ENCODE measurements around the gene TBC1D4.

The TBC1D4 gene

GRCh38 chr13:75454497-75454896 is 27.5 kb downstream of the TBC1D4 start:
- no peak overlapping the region for H3K4me3 ChIP-seq (ENCODE audit: low read length)

GRCh38 chr13:75452564-75452963 is 29.4 kb downstream of the TBC1D4 start:
- no peak overlapping the region for H3K4me3 ChIP-seq (ENCODE audit: low read length)
- DNase-seq (ENCODE audit: low read depth): peak; percentile 76
- TF ChIP-seq CTCF (IDR thresholded peaks at IDR 0.05; ENCODE audit: insufficient read depth, low read depth, low read length, missing control alignments): no peak

More at GRCh38 chr13:75454497-75454896, 27.5 kb downstream of the TBC1D4 start:
- DNase-seq (ENCODE audit: low read depth): peak; percentile 83
- TF ChIP-seq CTCF (IDR thresholded peaks at IDR 0.05; ENCODE audit: insufficient read depth, low read depth, low read length, missing control alignments): no peak

DNA sequence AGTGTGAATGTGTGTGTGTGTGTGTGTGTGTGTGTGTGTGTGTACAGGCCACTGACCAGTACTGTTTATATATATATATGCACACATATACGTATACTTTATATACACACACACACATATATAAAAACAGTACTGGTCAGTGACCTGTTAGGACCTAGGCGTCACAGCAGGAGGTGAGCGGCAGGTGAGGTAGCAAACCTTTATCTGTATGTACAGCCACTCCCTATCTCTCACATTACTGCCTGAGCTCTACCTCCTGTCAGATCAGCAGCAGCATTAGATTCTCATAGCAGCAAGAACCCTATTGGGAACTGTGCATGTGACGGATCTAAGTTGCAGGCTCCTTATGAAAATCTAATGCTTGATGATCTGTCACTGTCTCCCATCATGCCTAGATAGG is 34.5 kb downstream of the TBC1D4 start:
- H3K4me3 ChIP-seq (ENCODE audit: low read length): no peak overlapping the region
- DNase-seq (ENCODE audit: low read depth): no peak
- TF ChIP-seq CTCF (IDR thresholded peaks at IDR 0.05; ENCODE audit: insufficient read depth, low read depth, low read length, missing control alignments): no peak

- H3K4me3 ChIP-seq (ENCODE audit: low read length): no peak overlapping the region
- TF ChIP-seq CTCF (IDR thresholded peaks at IDR 0.05; ENCODE audit: insufficient read depth, low read depth, low read length, missing control alignments): no peak
- no peak for DNase-seq (ENCODE audit: low read depth)
These were observed 35.1 kb downstream of the TBC1D4 start for GRCh38 chr13:75446874-75447273.

DNA sequence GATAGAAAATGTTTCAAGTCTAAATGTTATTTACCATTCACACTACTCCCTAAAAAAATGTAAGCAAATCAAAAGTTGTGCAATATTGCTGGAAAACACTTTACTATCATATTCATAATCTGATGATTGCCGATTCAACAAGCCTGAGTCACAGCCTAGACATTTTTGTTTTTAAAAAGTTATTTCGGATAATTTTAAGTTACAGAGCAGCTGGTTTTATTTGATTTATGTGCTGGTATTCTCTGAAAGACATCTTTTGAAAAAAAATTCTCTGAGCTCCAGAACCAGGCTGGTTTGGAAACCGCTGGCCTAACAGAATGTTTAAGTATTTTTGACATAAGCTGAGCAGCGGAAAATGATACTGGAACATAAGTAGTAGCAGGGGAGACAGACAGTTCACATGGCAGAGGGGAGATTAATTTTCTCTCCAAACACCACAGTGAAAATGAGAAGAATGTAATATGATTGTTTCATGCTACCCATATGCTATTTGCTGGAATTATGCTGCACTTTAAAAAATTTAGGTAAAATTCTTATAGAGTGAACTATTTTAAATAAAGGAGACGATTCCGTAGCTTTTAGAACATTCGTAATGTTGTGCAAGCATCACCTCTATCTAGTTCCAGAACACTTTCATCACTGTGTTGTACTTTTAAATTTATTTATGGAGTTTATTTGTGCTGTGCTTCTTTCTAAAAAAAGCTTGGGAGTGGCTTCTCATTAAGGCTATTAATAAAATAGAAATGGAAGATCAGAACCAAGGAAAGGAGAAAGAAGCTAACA is 36.1 kb downstream of the TBC1D4 start:
- peak; percentile 33 for DNase-seq (ENCODE audit: low read depth)
- TF ChIP-seq CTCF (IDR thresholded peaks at IDR 0.05; ENCODE audit: insufficient read depth, low read depth, low read length, missing control alignments): no peak
- no peak overlapping the region for H3K4me3 ChIP-seq (ENCODE audit: low read length)

DNA sequence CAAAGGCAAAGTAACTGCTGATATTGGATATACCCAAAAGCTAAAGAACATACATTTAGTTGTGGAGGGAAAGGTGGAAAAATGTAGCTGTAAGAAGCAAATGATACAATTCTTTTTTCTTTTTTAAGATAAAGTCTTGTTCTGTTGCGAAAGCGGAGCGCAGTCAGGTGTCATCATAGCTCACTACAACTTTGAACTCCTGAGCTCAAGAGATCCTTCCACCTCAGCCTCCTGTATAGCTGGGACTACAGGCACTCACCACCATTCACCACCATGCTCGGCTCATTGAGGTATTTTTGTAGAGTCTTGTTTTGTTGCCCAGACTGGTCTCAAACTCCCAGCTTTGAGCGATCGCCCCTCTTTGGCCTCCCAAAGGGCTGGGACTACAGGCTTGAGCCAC is 38.0 kb downstream of the TBC1D4 start:
- no peak for DNase-seq (ENCODE audit: low read depth)
- no peak for TF ChIP-seq CTCF (IDR thresholded peaks at IDR 0.05; ENCODE audit: insufficient read depth, low read depth, low read length, missing control alignments)
- no peak overlapping the region for H3K4me3 ChIP-seq (ENCODE audit: low read length)
